MM.1S (cell line): Measurements from ENCODE around the gene FHIT.

Source experiments
- CTCF ChIP-seq: fragments of 300-600 bp; sonication (generic); IDR thresholded peaks from 2 replicates; pipeline ENCODE4 v1.5.1; 2016; ENCODE audit warnings: antibody characterized with exemption, low read length, mixed read lengths
- EZH2 ChIP-seq: fragments of 300-600 bp; sonication (generic); optimal IDR thresholded peaks from 2 replicates; pipeline ENCODE3; 2017; ENCODE audit warnings: low read depth, mild to moderate bottlenecking, antibody characterized with exemption, low read length, mixed read lengths
- EZH2phosphoT487 ChIP-seq: fragments of 300-600 bp; sonication (generic); IDR thresholded peaks from 2 replicates; pipeline ENCODE4 v1.6.1; 2018; ENCODE audit warnings: antibody characterized with exemption, low read length

DNA sequence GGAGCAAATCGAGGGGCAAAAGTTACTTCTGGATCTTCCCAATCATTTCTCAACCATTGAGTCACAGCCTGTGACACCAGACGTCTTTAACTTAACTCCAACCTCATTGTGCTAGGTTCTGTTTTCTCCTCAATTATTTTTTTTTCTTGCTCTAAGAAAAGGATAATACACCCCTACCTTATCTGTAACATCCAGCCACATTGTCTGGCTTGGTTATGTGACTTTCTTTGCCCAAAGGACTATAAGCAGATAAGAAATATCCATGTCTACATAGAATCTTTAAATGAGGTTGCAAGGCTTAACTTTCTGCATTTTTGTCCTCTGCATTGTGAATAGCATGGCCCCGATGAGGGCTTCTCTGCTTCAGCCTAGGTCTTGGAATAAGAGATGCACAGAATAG lies 1419.0 kb downstream of the FHIT start:
- no peak for TF ChIP-seq EZH2
- TF ChIP-seq CTCF: no peak
- TF ChIP-seq EZH2phosphoT487: no peak
